H9 (cell line): ENCODE results near the gene DLGAP4. TPM values are rescaled to one million over a fixed set of nuclear protein-coding genes. Genes with fewer than 3 reads are reported as not detected.

Source experiments
- DNase-seq: peaks from one replicate; pipeline ENCODE4 v3.0.0-alpha.2; 2017
- H2AFZ ChIP-seq: one replicate; pipeline ENCODE4 v1.6.1; 2013; ENCODE audit warnings: mild to moderate bottlenecking, low read length, control low read depth, moderate library complexity
- H2AK5ac ChIP-seq: 2 replicates; pipeline ENCODE4 v1.6.1; 2013; ENCODE audit warnings: low read length, control low read depth, mixed read lengths; ENCODE audit not compliant: insufficient read length
- H2BK120ac ChIP-seq: one replicate; pipeline ENCODE4 v1.6.1; 2013; ENCODE audit warnings: low read depth, mild to moderate bottlenecking, low read length, control low read depth, inconsistent platforms; ENCODE audit not compliant: poor library complexity, severe bottlenecking
- H2BK12ac ChIP-seq: 2 replicates; pipeline ENCODE4 v1.6.1; 2013; ENCODE audit warnings: low read length, control low read depth, mixed read lengths, low read depth; ENCODE audit not compliant: insufficient read length
- H2BK15ac ChIP-seq: 2 replicates; pipeline ENCODE4 v1.6.1; 2013; ENCODE audit warnings: low read depth, low read length, control low read depth
- H2BK20ac ChIP-seq: one replicate; pipeline ENCODE4 v1.6.1; 2013; ENCODE audit warnings: low read depth, mild to moderate bottlenecking, low read length, control low read depth, inconsistent platforms; ENCODE audit not compliant: poor library complexity, severe bottlenecking
- H2BK5ac ChIP-seq: 2 replicates; pipeline ENCODE4 v1.6.1; 2013; ENCODE audit warnings: low read length, control low read depth, mixed read lengths; ENCODE audit not compliant: insufficient read length
- H3K14ac ChIP-seq: 2 replicates; pipeline ENCODE4 v1.6.1; 2013; ENCODE audit warnings: low read length, control low read depth; ENCODE audit not compliant: insufficient read depth
- H3K18ac ChIP-seq: 2 replicates; pipeline ENCODE4 v1.6.1; 2013; ENCODE audit warnings: low read depth, mild to moderate bottlenecking, mixed read lengths, low read length, control low read depth; ENCODE audit not compliant: insufficient read length
- H3K23ac ChIP-seq: 2 replicates; pipeline ENCODE4 v1.6.1; 2013; ENCODE audit warnings: low read length, control low read depth, mixed read lengths, low read depth; ENCODE audit not compliant: insufficient read length
- H3K23me2 ChIP-seq: 2 replicates; pipeline ENCODE4 v1.6.1; 2013; ENCODE audit warnings: low read depth, mild to moderate bottlenecking, mixed read lengths, low read length, control low read depth; ENCODE audit not compliant: insufficient read length, poor library complexity, severe bottlenecking
- H3K27ac ChIP-seq: 2 replicates; pipeline ENCODE4 v1.5.1; 2013; ENCODE audit warnings: low read length, control low read depth, mixed read lengths, low read depth; ENCODE audit not compliant: insufficient read length
- H3K27me3 ChIP-seq: 2 replicates; pipeline ENCODE4 v1.6.1; 2013; ENCODE audit warnings: low read length, control low read depth, inconsistent platforms; ENCODE audit not compliant: insufficient read depth
- H3K4ac ChIP-seq: 2 replicates; pipeline ENCODE4 v1.6.1; 2013; ENCODE audit warnings: low read depth, mild to moderate bottlenecking, control low read depth, inconsistent platforms, low read length, moderate library complexity
- H3K4me1 ChIP-seq: 2 replicates; pipeline ENCODE4 v1.6.1; 2013; ENCODE audit warnings: low read length, control low read depth, inconsistent platforms; ENCODE audit not compliant: insufficient read depth
- H3K4me2 ChIP-seq: 2 replicates; pipeline ENCODE4 v1.6.1; 2013; ENCODE audit warnings: low read length, control low read depth, mixed read lengths; ENCODE audit not compliant: insufficient read length, insufficient read depth
- H3K56ac ChIP-seq: 2 replicates; pipeline ENCODE4 v1.6.1; 2013; ENCODE audit warnings: low read depth, mild to moderate bottlenecking, mixed read lengths, low read length, control low read depth; ENCODE audit not compliant: insufficient read length
- H3K79me1 ChIP-seq: 2 replicates; pipeline ENCODE4 v1.6.1; 2013; ENCODE audit warnings: low read depth, mild to moderate bottlenecking, moderate library complexity, low read length, control low read depth, inconsistent platforms; ENCODE audit not compliant: insufficient read depth, poor library complexity, severe bottlenecking
- H3K79me2 ChIP-seq: 2 replicates; pipeline ENCODE4 v1.6.1; 2013; ENCODE audit warnings: low read length, control low read depth, inconsistent platforms; ENCODE audit not compliant: insufficient read depth
- H3K9ac ChIP-seq: 2 replicates; pipeline ENCODE4 v1.6.1; 2013; ENCODE audit warnings: low read length, control low read depth, mixed read lengths; ENCODE audit not compliant: insufficient read length; ENCODE audit errors: extremely low read depth
- H3K9me3 ChIP-seq: one replicate; pipeline ENCODE4 v1.6.1; 2013; ENCODE audit warnings: low read depth, low read length, inconsistent platforms; ENCODE audit not compliant: control insufficient read depth
- H3T11ph ChIP-seq: one replicate; pipeline ENCODE4 v1.6.1; 2013; ENCODE audit warnings: mild to moderate bottlenecking, low read length, control low read depth, inconsistent platforms
- H4K20me1 ChIP-seq: one replicate; pipeline ENCODE4 v1.6.1; 2013; ENCODE audit not compliant: control insufficient read depth, insufficient read length, insufficient read depth
- H4K5ac ChIP-seq: 2 replicates; pipeline ENCODE4 v1.6.1; 2013; ENCODE audit warnings: low read depth, mild to moderate bottlenecking, mixed read lengths, low read length, control low read depth; ENCODE audit not compliant: insufficient read length
- H4K8ac ChIP-seq: replicated peaks from 2 replicates; pipeline ENCODE4 v1.6.1; 2013; ENCODE audit warnings: low read length, control low read depth, mixed read lengths, low read depth; ENCODE audit not compliant: insufficient read length
- H4K91ac ChIP-seq: 2 replicates; pipeline ENCODE4 v1.6.1; 2013; ENCODE audit warnings: low read depth, mild to moderate bottlenecking, moderate library complexity, mixed read lengths, low read length, control low read depth; ENCODE audit not compliant: insufficient read length
- H3K27ac Mint-ChIP-seq, 3 experiments: 2 replicates in 2 of 3; 3 replicates in 1 of 3; pipeline ENCODE4 v1.8.0; 2020 to 2021; ENCODE audit warnings: mixed read lengths in 3 of 3, mild to moderate bottlenecking in 1 of 3, moderate library complexity in 1 of 3
- H3K27me3 Mint-ChIP-seq: 2 replicates; pipeline ENCODE4 v1.8.0; 2021; ENCODE audit warnings: low read depth, mild to moderate bottlenecking, moderate library complexity, mixed read lengths
- H3K36me3 Mint-ChIP-seq, 3 experiments: 2 replicates in 2 of 3; 3 replicates in 1 of 3; pipeline ENCODE4 v1.8.0; 2020 to 2021; ENCODE audit warnings: low read depth in 3 of 3, mixed read lengths in 3 of 3; ENCODE audit not compliant: insufficient read depth in 1 of 3
- H3K4me1 Mint-ChIP-seq, 2 experiments: 2 replicates each; pipeline ENCODE4 v1.8.0; 2020; ENCODE audit warnings: mixed read lengths in 2 of 2
- H3K4me3 Mint-ChIP-seq, 2 experiments: 2 replicates in 1 of 2; 3 replicates in 1 of 2; pipeline ENCODE4 v1.8.0; 2020 to 2021; ENCODE audit warnings: mild to moderate bottlenecking in 2 of 2, mixed read lengths in 2 of 2, moderate library complexity in 1 of 2
- H3K9me3 Mint-ChIP-seq, 2 experiments: 2 replicates in 1 of 2; 3 replicates in 1 of 2; pipeline ENCODE4 v1.8.0; 2020; ENCODE audit warnings: mild to moderate bottlenecking in 2 of 2, mixed read lengths in 2 of 2, moderate library complexity in 1 of 2
- WGBS: extraction: QIAGEN DNeasy Blood & Tissue Kit; methylation state at CpG from one replicate; pipeline ENCODE4 v1.1.7; 2013; ENCODE audit warnings: missing lambda C conversion rate, low lambda C conversion rate, mixed read lengths; ENCODE audit not compliant: insufficient read length; ENCODE audit errors: extremely low coverage; 5-methylcytosine and 5-hydroxymethylcytosine counted together
- total RNA-seq: library from RNA; stranded (reverse); gene quantifications from 2 replicates; pipeline ENCODE4 v1.2.1, GENCODE V29; 2021
- TF ChIP-seq, protein P1 (sequence below): fragments of 200-600 bp; sonication (generic); conservative IDR thresholded peaks from 3 replicates; pipeline ENCODE4 v1.8.0; 2021; ENCODE audit warnings: antibody characterized with exemption, mild to moderate bottlenecking

The DLGAP4 gene
- total RNA-seq, 1 experiment from 2014 or later: 48.0 TPM

DNA sequence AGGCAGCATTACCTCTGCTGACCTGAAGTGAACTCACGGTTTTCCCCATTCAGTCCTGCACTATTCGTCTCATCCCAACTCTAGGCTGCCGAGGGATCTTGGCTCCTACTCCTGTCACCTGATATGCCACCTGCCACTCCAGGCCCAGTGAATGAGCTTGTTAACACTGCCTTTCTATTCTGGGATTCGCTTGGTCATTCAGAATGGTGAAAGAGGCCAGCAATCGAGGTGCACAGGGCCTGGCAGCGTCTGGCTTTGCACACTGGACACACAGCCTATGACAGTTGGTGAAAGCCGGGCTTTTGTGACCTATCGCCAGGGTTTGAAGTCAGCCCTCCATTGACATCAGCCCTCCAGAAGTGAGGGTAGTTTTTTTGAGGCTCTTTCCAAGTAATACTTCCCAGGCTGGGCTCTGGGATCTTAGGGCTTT is 175.9 kb downstream of the DLGAP4 start:
- Histone ChIP-seq H4K5ac (no peak overlapping the region), H2BK20ac (no peak overlapping the region), H2BK5ac (no peak overlapping the region), H3K79me2 (0 out of 2 replicates have a peak, but pooled peaks cover 2% of the 10 kb centered on the region), H2AK5ac (no peak overlapping the region), H2AFZ (no peak overlapping the region), H3K23ac (no peak overlapping the region), H3K23me2 (no peaks in the 10 kb centered on the region), H3K9me3 (no peaks in the 10 kb centered on the region), H3K14ac (no peak overlapping the region), H3K18ac (no peak overlapping the region), H3K27ac (no peak overlapping the region), H3T11ph (no peak overlapping the region), H3K4me1 (no peaks in the 10 kb centered on the region), H3K27me3 (no peaks in the 10 kb centered on the region), H3K79me1 (no peaks in the 10 kb centered on the region), H4K20me1 (no peaks in the 10 kb centered on the region), H2BK120ac (no peak overlapping the region), H3K4me2 (no peak overlapping the region), H2BK12ac (no peak overlapping the region), H4K91ac (no peak overlapping the region), H3K56ac (no peak overlapping the region), H3K4ac (no peak overlapping the region), H3K9ac (no peak overlapping the region), H2BK15ac (no peak overlapping the region), H4K8ac (no peak overlapping the region)
- H3K4me1 Mint-ChIP-seq: peaks cover 5 to 10% of the 10 kb centered on the region in 2 experiments
- WGBS: no CpG with 5 or more reads among the region's 8 CpGs
- H3K27ac Mint-ChIP-seq: peak overlapping the region in 1 of 3 experiments; percentile 44; a peak in 3 of 7 replicates
- no peaks in the 10 kb centered on the region; a peak in 2 of 7 replicates for H3K36me3 Mint-ChIP-seq
- no peaks in the 10 kb centered on the region; the same call in 1 of the 2 replicates for H3K27me3 Mint-ChIP-seq
- H3K4me3 Mint-ChIP-seq: no peak overlapping the region
- H3K9me3 Mint-ChIP-seq: no peaks in the 10 kb centered on the region
- DNase-seq: no peak
- TF ChIP-seq, protein P1, sequence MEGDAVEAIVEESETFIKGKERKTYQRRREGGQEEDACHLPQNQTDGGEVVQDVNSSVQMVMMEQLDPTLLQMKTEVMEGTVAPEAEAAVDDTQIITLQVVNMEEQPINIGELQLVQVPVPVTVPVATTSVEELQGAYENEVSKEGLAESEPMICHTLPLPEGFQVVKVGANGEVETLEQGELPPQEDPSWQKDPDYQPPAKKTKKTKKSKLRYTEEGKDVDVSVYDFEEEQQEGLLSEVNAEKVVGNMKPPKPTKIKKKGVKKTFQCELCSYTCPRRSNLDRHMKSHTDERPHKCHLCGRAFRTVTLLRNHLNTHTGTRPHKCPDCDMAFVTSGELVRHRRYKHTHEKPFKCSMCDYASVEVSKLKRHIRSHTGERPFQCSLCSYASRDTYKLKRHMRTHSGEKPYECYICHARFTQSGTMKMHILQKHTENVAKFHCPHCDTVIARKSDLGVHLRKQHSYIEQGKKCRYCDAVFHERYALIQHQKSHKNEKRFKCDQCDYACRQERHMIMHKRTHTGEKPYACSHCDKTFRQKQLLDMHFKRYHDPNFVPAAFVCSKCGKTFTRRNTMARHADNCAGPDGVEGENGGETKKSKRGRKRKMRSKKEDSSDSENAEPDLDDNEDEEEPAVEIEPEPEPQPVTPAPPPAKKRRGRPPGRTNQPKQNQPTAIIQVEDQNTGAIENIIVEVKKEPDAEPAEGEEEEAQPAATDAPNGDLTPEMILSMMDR: no peak
